Natural killer cell treated with Interleukin-12 subunit alpha and Interleukin-12 subunit beta and Interleukin-15 and Interleukin-18, amount 100 ng/mL, for 72 hours (primary cell): Measurements from ENCODE around the gene PDRG1. TPM values are rescaled to one million over a fixed set of nuclear protein-coding genes. Genes with fewer than 3 reads are reported as not detected.

Experiments used
- ATAC-seq, 2 donors: fragments of 150-1000 bp; cut with Tn5 transposase in 1 of 2; sonication (Bioruptor Pico), chemical (Tn5 transposase) in 1 of 2; 2 replicates each; pipeline ENCODE4 v1.10.0; 2021
- DNase-seq: peaks from one replicate; pipeline ENCODE4 v3.0.0; 2022; ENCODE audit warnings: low spot score
- H3K27ac Mint-ChIP-seq, 2 donors: 1 replicate in 1 of 2; 2 replicates in 1 of 2; pipeline ENCODE4 v1.8.0; 2022; ENCODE audit warnings: mixed read lengths in 2 of 2, mild to moderate bottlenecking in 1 of 2, moderate library complexity in 1 of 2
- H3K27me3 Mint-ChIP-seq, 2 donors: 1 replicate in 1 of 2; 2 replicates in 1 of 2; pipeline ENCODE4 v1.8.0; 2022; ENCODE audit warnings: mixed read lengths in 2 of 2
- H3K36me3 Mint-ChIP-seq: one replicate; pipeline ENCODE4 v1.8.0; 2022; ENCODE audit warnings: mixed read lengths
- H3K4me1 Mint-ChIP-seq, 2 donors: 1 replicate in 1 of 2; 2 replicates in 1 of 2; pipeline ENCODE4 v1.8.0; 2022; ENCODE audit warnings: low read depth in 2 of 2, mixed read lengths in 2 of 2, mild to moderate bottlenecking in 1 of 2
- H3K4me3 Mint-ChIP-seq: one replicate; pipeline ENCODE4 v1.8.0; 2022; ENCODE audit warnings: mixed read lengths
- H3K9me3 Mint-ChIP-seq: 2 replicates; pipeline ENCODE4 v1.8.0; 2022; ENCODE audit warnings: mixed read lengths
- total RNA-seq, 2 donors: library from RNA; stranded (reverse); gene quantifications; one replicate each; pipeline ENCODE4 v1.2.3, GENCODE V29; 2022

PDRG1 gene
- total RNA-seq, 2 donors from 2014 or later = 15.6 to 18.7 TPM

- H3K4me1 Mint-ChIP-seq = no peaks in the 10 kb centered on the region
- H3K27ac Mint-ChIP-seq = no peak overlapping the region
- ATAC-seq (no peak), DNase-seq (no peak)
- peaks cover 13 to 14% of the 10 kb centered on the region in 2 donors for H3K27me3 Mint-ChIP-seq
- no peaks in the 10 kb centered on the region for H3K36me3 Mint-ChIP-seq
- H3K4me3 Mint-ChIP-seq = no peak overlapping the region
- H3K9me3 Mint-ChIP-seq = no peaks in the 10 kb centered on the region
Observed at GRCh38 chr20:31916708-31917107, 35.1 kb downstream of the PDRG1 start.

GRCh38 chr20:31915491-31916280 is 36.2 kb downstream of the PDRG1 start:
- DNase-seq (no peak), ATAC-seq (no peak)
- Mint-ChIP-seq H3K4me1 (no peaks in the 10 kb centered on the region), H3K27me3 (peaks cover 8 to 13% of the 10 kb centered on the region in 2 donors), H3K4me3 (no peak overlapping the region), H3K27ac (no peak overlapping the region), H3K9me3 (no peaks in the 10 kb centered on the region), H3K36me3 (no peaks in the 10 kb centered on the region)

DNA sequence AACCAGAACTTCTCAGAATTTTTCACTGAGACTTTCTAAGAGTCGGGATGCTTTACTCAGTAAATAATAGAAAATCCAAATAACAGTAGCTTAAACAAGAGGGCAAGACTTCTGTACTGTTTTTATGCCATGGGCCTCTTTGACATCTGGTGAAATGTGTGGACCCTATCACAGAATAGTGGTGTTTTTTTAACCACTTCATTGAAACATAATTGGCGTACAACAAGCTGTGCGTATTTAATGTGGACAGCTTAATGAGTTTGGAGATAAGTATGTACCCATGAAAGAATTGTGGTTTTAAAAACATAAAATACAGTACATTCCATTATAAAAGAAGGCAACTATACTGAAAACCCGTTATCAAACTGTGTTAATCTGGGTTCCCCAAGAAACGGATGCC is 37.7 kb downstream of the PDRG1 start:
- no peak for ATAC-seq
- no peak overlapping the region for H3K27ac Mint-ChIP-seq

DNA sequence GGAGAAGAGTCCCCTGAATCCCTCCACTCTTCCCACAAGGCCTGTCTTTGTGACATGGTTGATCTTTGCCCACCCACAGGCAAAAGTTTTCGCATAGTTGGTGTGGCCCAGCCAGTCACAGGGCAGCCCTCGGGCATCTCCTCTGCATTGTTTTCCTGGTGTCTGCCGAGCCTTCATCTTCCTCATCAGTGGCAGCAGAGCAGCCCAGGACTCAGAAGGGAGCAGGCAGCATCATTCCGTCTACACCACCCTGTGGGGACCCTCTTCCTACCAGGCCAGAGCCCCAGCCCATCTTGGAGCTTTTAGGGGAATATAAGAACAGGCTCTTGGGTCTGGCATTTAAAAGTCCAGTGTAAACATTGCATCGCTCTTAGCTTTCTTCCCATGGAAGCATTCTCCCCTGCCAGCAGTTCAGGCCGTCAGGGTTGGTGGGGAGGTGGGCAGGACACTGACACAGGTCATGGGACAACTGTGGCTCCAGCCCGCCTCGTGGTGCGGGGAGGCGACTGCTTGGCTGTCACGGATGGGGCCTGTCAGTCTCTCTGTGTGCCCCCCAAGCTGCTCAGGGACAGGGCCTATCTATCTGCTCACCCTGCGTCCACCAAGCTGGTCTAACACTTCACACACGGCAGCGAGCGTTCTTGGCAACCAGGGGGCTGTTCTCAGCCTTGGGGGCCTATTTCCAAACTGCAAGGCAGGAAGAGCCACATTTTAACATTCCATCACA is 38.3 kb downstream of the PDRG1 start:
- Mint-ChIP-seq H3K4me1 (peaks cover 0 to 2% of the 10 kb centered on the region in 2 donors), H3K36me3 (no peaks in the 10 kb centered on the region), H3K9me3 (no peaks in the 10 kb centered on the region), H3K27ac (no peak overlapping the region), H3K27me3 (peaks cover 5 to 12% of the 10 kb centered on the region in 2 donors), H3K4me3 (no peak overlapping the region)
- ATAC-seq = peak in 1 of 2 donors; percentile 40
- no peak for DNase-seq

More for the DNA sequence above, 37.7 kb downstream of the PDRG1 start:
- no peaks in the 10 kb centered on the region for H3K4me1 Mint-ChIP-seq
- H3K27me3 Mint-ChIP-seq = peaks cover 0 to 12% of the 10 kb centered on the region in 2 donors
- H3K4me3 Mint-ChIP-seq = no peak overlapping the region
- DNase-seq = no peak
- H3K36me3 Mint-ChIP-seq = no peaks in the 10 kb centered on the region
- no peaks in the 10 kb centered on the region for H3K9me3 Mint-ChIP-seq

DNA sequence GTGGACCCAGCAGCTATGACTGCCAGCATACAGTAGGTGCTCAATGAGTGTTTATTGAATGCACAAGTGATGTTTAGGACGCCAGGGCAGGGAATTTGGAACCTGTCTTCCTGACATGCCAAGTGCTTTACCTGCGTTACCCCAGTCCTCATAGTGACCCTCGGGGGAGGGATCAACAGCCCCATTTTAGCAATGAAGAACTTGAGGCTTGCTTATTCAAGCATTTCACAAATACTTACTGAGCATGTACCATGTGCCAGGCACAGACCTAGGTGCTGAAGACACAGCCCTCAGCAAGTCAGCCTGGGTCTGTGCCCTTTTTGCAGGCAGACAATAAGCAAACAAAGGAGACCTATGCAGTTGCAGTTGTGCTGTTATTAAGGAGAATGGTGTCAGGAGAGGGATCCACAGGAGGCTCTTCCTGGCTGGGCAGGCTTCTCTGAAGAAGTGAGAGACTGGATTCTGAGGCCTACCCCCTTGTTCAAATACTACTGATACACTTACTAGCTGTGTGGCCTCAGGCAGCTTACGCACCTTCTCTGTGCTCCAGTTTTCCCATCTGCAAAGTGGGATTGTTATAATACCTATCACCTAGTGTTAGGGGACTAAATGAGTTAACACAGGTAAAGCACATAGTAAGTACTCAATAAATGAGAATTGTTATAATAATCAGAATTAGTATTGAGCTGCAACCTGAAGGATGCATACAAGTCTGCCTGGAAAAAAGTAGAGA is 41.6 kb downstream of the PDRG1 start:
- H3K27me3 Mint-ChIP-seq = peaks cover 2 to 6% of the 10 kb centered on the region in 2 donors
- ATAC-seq (no peak), DNase-seq (no peak)
- no peak overlapping the region for H3K4me3 Mint-ChIP-seq
- H3K9me3 Mint-ChIP-seq = no peaks in the 10 kb centered on the region
- no peak overlapping the region for H3K27ac Mint-ChIP-seq
- peaks cover 0 to 6% of the 10 kb centered on the region in 2 donors for H3K4me1 Mint-ChIP-seq
- no peaks in the 10 kb centered on the region for H3K36me3 Mint-ChIP-seq

DNA sequence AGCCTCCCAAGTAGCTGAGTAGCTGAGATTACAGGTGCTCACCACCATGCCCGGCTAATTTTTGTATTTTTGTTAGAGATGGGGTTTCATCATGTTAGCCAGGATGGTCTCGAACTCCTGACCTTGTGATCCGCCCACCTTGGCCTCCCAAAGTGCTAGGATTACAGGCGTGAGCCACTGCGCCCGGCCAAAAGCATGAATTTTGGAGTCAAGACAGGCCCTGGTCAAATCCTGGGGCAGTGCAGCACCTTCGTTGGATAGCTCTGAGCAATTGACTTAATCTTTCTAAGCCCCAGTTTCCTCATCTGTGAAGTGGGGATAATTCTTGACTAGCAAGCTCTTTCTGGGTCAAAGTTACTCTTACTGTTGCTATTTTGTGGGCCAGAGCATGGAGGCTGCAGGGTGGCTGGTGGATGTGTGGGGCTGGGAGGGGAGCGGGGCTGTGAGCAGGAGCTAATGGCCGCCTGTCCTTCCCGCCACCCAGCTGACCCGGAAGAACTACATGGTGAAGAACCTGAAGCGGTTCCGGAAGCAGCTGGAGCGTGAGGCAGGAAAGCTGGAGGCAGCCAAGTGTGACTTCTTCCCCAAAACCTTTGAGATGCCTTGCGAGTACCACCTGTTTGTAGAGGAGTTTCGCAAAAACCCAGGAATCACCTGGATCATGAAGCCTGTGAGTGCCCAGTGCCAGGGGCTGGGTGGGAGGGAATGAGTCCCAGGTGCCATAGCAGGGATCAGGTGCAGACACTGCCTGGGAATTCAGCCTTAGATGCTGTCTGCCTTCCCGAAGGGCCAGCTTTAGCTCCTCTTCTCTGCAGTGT is 42.4 kb downstream of the PDRG1 start:
- ATAC-seq (no peak), DNase-seq (no peak)
- H3K27ac Mint-ChIP-seq = no peak overlapping the region
- H3K27me3 Mint-ChIP-seq = peaks cover 2 to 6% of the 10 kb centered on the region in 2 donors
- no peak overlapping the region for H3K4me3 Mint-ChIP-seq
- no peaks in the 10 kb centered on the region for H3K36me3 Mint-ChIP-seq
- no peaks in the 10 kb centered on the region for H3K9me3 Mint-ChIP-seq
- H3K4me1 Mint-ChIP-seq = peaks cover 0 to 6% of the 10 kb centered on the region in 2 donors

GRCh38 chr20:31908424-31908823 is 43.4 kb downstream of the PDRG1 start:
- DNase-seq (no peak), ATAC-seq (no peak)
- H3K27ac Mint-ChIP-seq = no peak overlapping the region
- no peaks in the 10 kb centered on the region for H3K9me3 Mint-ChIP-seq
- H3K4me3 Mint-ChIP-seq = no peak overlapping the region
- H3K27me3 Mint-ChIP-seq = peaks cover 5 to 12% of the 10 kb centered on the region in 2 donors
- peaks cover 0 to 6% of the 10 kb centered on the region in 2 donors for H3K4me1 Mint-ChIP-seq
- no peaks in the 10 kb centered on the region for H3K36me3 Mint-ChIP-seq

- ATAC-seq (no peak), DNase-seq (no peak)
- Mint-ChIP-seq H3K9me3 (no peaks in the 10 kb centered on the region), H3K36me3 (no peaks in the 10 kb centered on the region), H3K4me1 (peaks cover 0 to 6% of the 10 kb centered on the region in 2 donors), H3K4me3 (no peak overlapping the region), H3K27ac (no peak overlapping the region), H3K27me3 (peaks cover 6 to 14% of the 10 kb centered on the region in 2 donors)
Observed at GRCh38 chr20:31908016-31908415, 43.8 kb downstream of the PDRG1 start.

DNA sequence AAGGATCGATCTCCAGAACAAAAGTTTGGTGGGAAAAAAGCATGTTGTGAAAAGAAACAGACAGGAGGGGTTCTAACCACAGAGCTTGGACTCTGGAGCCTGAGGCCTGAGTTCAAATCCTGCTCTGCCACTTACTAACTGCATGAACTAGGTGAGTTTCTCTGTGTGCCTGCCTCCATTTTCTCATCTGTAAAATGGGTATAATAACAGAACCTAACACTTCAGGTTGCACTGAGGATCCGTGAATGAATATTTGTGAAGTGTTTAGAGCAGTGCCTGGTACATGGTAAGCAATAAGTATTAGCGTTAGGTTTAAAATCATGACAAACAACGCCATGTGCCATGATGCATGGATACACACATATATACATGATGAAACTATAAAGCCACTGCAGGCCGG is 44.8 kb downstream of the PDRG1 start:
- Mint-ChIP-seq H3K27me3 (peaks cover 6 to 14% of the 10 kb centered on the region in 2 donors), H3K4me3 (no peak overlapping the region), H3K4me1 (peaks cover 0 to 6% of the 10 kb centered on the region in 2 donors), H3K36me3 (no peaks in the 10 kb centered on the region), H3K27ac (no peak overlapping the region), H3K9me3 (no peaks in the 10 kb centered on the region)
- no peak for DNase-seq
- ATAC-seq = no peak

DNA sequence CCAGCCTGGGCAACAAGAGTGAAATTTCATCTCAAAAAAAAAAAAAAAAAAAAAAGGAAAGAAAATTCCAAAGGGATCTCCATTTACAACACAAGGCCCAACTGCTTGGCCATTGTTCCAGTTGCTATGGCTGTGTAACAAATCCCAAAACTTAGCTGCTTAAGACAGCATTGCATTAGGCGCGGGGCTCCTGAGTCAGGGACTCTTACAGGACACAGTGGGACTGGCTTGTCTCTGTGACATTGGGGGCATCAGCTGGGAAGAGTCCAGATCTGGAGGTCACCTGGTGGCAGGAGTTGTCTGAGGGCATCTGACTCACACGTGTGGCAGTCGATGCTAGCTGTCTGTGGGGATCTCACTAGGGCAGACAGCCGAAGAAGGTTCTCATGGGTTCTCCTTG is 45.8 kb downstream of the PDRG1 start:
- DNase-seq = no peak
- no peak overlapping the region for H3K4me3 Mint-ChIP-seq

GRCh38 chr20:31903627-31904386 is 48.0 kb downstream of the PDRG1 start:
- Mint-ChIP-seq H3K36me3 (no peaks in the 10 kb centered on the region), H3K4me1 (peaks cover 0 to 6% of the 10 kb centered on the region in 2 donors), H3K27me3 (peaks cover 11% of the 10 kb centered on the region in 2 donors), H3K4me3 (no peak overlapping the region), H3K27ac (no peak overlapping the region), H3K9me3 (no peaks in the 10 kb centered on the region)
- DNase-seq = no peak
- no peak for ATAC-seq

More for the DNA sequence above, 45.8 kb downstream of the PDRG1 start:
- Mint-ChIP-seq H3K36me3 (no peaks in the 10 kb centered on the region), H3K4me1 (peaks cover 0 to 6% of the 10 kb centered on the region in 2 donors), H3K9me3 (no peaks in the 10 kb centered on the region), H3K27ac (no peak overlapping the region), H3K27me3 (peaks cover 6 to 14% of the 10 kb centered on the region in 2 donors)
- ATAC-seq = no peak

DNA sequence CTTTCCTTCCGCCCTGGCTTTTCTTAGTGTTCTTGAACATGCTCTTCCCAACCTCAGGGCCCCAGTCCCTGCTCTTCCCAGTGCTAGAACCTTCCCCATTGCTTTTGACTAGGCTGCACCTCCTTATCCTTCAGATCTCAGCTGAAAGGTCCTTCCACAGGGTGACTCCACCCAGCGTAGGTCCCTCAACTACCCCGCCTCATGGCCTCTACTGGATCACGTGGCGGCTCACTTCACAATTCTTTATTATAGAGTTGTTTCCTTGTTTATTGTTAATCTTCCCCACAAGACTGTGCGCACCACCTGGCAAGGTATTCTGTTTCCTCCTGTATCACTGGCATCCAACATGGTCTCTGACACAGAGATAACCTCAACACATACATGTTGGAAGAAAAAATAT is 50.2 kb downstream of the PDRG1 start:
- DNase-seq = no peak
- no peaks in the 10 kb centered on the region for H3K4me1 Mint-ChIP-seq
- H3K27me3 Mint-ChIP-seq = peaks cover 7 to 10% of the 10 kb centered on the region in 2 donors
- H3K9me3 Mint-ChIP-seq = no peaks in the 10 kb centered on the region
- no peak overlapping the region for H3K27ac Mint-ChIP-seq
- no peaks in the 10 kb centered on the region for H3K36me3 Mint-ChIP-seq
- no peak overlapping the region for H3K4me3 Mint-ChIP-seq
- no peak for ATAC-seq
